Endothelial cell of umbilical vein (primary cell): Measurements from ENCODE around the gene TMEM114.

Experiments
- CTCF ChIP-seq, 2 donors: IDR thresholded peaks; 1 replicate in 1 of 2; 2 replicates in 1 of 2; pipeline ENCODE4 v1.5.1; 2011; ENCODE audit warnings: low read length in 2 of 2, mild to moderate bottlenecking in 2 of 2, moderate library complexity in 2 of 2, control low read depth in 1 of 2, inconsistent platforms in 1 of 2, low read depth in 1 of 2; ENCODE audit not compliant: insufficient read depth in 1 of 2; ENCODE audit errors: extremely low read depth in 1 of 2
- EZH2 ChIP-seq: IDR thresholded peaks from 2 replicates; pipeline ENCODE4 v1.6.1; 2012; ENCODE audit warnings: borderline replicate concordance, low read depth, mild to moderate bottlenecking, moderate library complexity, low read length, inconsistent platforms; ENCODE audit not compliant: severe bottlenecking
- FOS ChIP-seq: IDR thresholded peaks from 2 replicates; pipeline ENCODE4 v1.6.1; 2011; ENCODE audit warnings: mild to moderate bottlenecking, low read length, moderate library complexity, borderline replicate concordance; ENCODE audit not compliant: insufficient read depth
- GATA2 ChIP-seq: IDR thresholded peaks from 2 replicates; pipeline ENCODE4 v1.7.0; 2011; ENCODE audit warnings: low read depth, mild to moderate bottlenecking, moderate library complexity, mixed read lengths, low read length; ENCODE audit not compliant: insufficient read length, insufficient read depth
- JUN ChIP-seq: IDR thresholded peaks from 2 replicates; pipeline ENCODE4 v1.6.1; 2011; ENCODE audit warnings: borderline replicate concordance, low read depth; ENCODE audit not compliant: insufficient read length, insufficient read depth
- MAX ChIP-seq: IDR thresholded peaks from 2 replicates; pipeline ENCODE4 v1.6.1; 2011; ENCODE audit not compliant: insufficient read depth, insufficient read length
- POLR2A ChIP-seq: IDR thresholded peaks from 2 replicates; pipeline ENCODE4 v1.6.1; 2012; ENCODE audit warnings: low read depth, mild to moderate bottlenecking, control low read depth, low read length
- POLR2AphosphoS5 ChIP-seq: IDR thresholded peaks from 2 replicates; pipeline ENCODE4 v1.6.1; 2012; ENCODE audit warnings: low read depth, mild to moderate bottlenecking, control low read depth, low read length, moderate library complexity; ENCODE audit not compliant: insufficient read depth

DNA sequence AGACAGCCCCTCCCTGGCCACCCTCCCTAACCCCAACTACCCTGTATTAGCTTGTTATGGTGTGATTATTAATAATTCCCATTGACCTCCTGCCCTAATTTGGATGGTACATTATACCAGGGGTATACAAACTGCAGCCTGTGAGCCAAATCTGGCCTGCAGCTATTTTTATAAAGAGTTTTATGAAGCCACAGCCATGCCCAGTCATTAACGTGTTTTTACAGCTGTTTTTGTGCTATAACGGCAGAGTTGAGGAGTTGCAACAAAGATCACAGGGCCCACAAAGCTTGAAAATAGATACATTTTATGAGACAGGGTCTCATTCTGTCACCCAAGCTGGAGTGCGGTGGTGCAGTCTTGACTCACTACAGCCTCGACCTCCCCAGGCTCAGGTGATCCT is 37.1 kb upstream of the TMEM114 start:
- TF ChIP-seq POLR2A (no peak), POLR2AphosphoS5 (no peak), CTCF (IDR thresholded peaks at IDR 0.05; ENCODE audit: extremely low read depth in 1 of 2, insufficient read depth in 1 of 2, low read depth in 1 of 2, low read length in 2 of 2) (no peak), MAX (no peak), EZH2 (no peak), FOS (no peak), GATA2 (no peak), JUN (no peak)
